Fibroblast of the aortic adventitia (primary cell): ENCODE measurements around the gene SEC22C. TPM values are rescaled to one million over a fixed set of nuclear protein-coding genes. Genes with fewer than 3 reads are reported as not detected.
A peak's percentile ranks its signal among the peaks of the same experiment; 100 is the strongest.

ENCODE experiments used
- DNase-seq: peaks from one replicate; pipeline ENCODE4 v3.0.0-alpha.2; 2010; ENCODE audit warnings: low read depth
- H3K4me3 ChIP-seq: 2 replicates; pipeline ENCODE4 v1.5.1; 2011; ENCODE audit warnings: low read depth, mild to moderate bottlenecking, control low read depth, low read length, moderate library complexity
- CTCF ChIP-seq: IDR thresholded peaks from 2 replicates; pipeline ENCODE4 v1.5.1; 2011; ENCODE audit warnings: mild to moderate bottlenecking, low read length, control low read depth, inconsistent platforms; ENCODE audit not compliant: insufficient read depth
- total RNA-seq: library from RNA; depleted of rRNA; stranded (reverse); fragments of >200 nt; gene quantifications from 2 replicates; pipeline ENCODE4 v1.2.3, GENCODE V29; 2012; ENCODE audit warnings: low replicate concordance

Gene SEC22C
- total RNA-seq, 1 donor, result 71.9 TPM

- DNase-seq, result peak; percentile 12
- no peak overlapping the region for H3K4me3 ChIP-seq
- TF ChIP-seq CTCF, result peak; percentile 4
Observed at GRCh38 chr3:42537350-42537749, 44.4 kb downstream of the SEC22C start.

GRCh38 chr3:42535981-42536784 is 45.6 kb downstream of the SEC22C start:
- TF ChIP-seq CTCF, result peak; percentile 40
- DNase-seq, result peak; percentile 7
- no peak overlapping the region for H3K4me3 ChIP-seq

GRCh38 chr3:42533161-42533897 is 48.4 kb downstream of the SEC22C start:
- TF ChIP-seq CTCF, result no peak
- H3K4me3 ChIP-seq, result no peak overlapping the region
- no peak for DNase-seq

- H3K4me3 ChIP-seq, result no peak overlapping the region
- no peak for TF ChIP-seq CTCF
Observed at GRCh38 chr3:42532229-42532628, 49.5 kb downstream of the SEC22C start.

GRCh38 chr3:42531470-42531869 is 50.3 kb downstream of the SEC22C start:
- TF ChIP-seq CTCF, result no peak
- no peak for DNase-seq
- H3K4me3 ChIP-seq, result no peak overlapping the region

More at GRCh38 chr3:42532229-42532628, 49.5 kb downstream of the SEC22C start:
- DNase-seq, result no peak

- no peak overlapping the region for H3K4me3 ChIP-seq
- no peak for TF ChIP-seq CTCF
- no peak for DNase-seq
Observed at GRCh38 chr3:42530073-42530472, 51.7 kb downstream of the SEC22C start.
